NCI-H460 (cell line): Measurements from ENCODE around the gene XKR7. TPM values are rescaled to one million over a fixed set of nuclear protein-coding genes. Genes with fewer than 3 reads are reported as not detected.

Experiments used
- DNase-seq: peaks from one replicate; pipeline ENCODE4 v3.0.0-alpha.2; 2016; ENCODE audit warnings: low read depth; ENCODE audit errors: extremely low read depth
- total RNA-seq: library from RNA; depleted of rRNA; stranded (reverse); fragments of >200 nt; shearing (Covaris generic); gene quantifications from 2 replicates; pipeline ENCODE4 v1.2.3, GENCODE V29; 2014

Gene XKR7
- total RNA-seq, 1 experiment from 2014 or later, result not detected

DNA sequence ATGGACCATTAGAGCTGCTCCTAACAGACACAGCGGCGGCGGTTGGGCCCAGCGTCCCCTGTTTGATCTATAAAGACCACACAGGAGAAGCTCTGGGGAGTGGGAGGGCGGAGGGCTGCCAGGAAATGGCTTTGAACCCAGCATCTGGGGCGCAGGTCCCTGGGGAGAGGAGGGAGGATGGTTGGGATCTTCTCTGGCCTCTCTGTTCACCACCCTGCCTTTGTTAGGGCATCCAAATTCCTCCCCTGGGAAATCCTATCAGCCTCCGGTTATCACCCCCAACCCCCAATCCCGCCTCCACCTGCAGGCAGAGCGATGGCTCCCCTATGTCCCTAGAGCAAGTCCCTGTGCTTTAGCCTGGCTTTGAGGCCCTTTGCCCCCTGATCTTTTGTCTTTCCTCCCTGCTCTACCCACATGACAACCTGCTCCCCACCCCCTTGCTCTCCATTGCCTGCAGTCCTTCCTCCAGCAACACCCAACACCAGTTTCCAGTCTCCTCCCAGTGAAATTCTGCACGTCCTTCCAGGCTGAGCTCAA is 7.1 kb downstream of the XKR7 start:
- DNase-seq, result no peak

DNA sequence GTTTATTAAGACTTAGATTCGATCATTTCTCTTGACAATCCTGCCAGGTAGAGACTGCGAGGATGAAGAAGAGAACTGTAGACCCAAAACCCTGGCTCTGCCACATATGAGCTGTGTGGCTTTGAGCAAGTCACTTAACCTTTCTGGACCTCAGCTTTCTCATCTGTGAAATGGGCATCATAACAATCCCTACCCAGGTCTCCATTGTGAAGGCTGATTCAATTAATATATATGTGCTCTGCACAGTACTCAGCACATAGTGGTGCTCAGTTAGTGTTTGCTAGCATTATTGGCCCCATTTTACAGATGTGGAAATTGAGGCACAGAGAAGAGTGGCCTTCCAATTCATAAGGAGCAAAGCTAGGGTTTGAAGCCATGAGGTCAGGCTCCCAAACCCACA is 7.9 kb downstream of the XKR7 start:
- no peak for DNase-seq

DNA sequence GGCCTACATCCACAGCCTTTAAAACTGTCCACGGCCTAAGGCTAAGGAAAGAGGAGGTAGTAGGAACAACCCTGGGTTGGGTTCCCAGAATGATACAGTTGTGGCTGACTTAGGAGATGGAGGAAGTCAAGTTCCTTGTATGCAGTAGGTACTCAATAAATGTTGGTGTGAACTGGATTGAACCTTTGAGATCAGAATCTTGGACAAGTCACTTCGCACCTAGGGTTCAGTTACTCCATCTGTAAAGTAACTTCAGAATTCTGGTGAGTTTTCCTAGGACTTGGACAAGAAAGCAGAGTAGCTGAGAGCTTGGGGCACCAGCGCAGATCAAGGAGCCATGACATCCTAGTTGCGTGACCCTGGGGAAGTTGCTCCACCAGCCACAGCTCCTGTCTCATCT is 9.1 kb downstream of the XKR7 start:
- DNase-seq, result no peak

DNA sequence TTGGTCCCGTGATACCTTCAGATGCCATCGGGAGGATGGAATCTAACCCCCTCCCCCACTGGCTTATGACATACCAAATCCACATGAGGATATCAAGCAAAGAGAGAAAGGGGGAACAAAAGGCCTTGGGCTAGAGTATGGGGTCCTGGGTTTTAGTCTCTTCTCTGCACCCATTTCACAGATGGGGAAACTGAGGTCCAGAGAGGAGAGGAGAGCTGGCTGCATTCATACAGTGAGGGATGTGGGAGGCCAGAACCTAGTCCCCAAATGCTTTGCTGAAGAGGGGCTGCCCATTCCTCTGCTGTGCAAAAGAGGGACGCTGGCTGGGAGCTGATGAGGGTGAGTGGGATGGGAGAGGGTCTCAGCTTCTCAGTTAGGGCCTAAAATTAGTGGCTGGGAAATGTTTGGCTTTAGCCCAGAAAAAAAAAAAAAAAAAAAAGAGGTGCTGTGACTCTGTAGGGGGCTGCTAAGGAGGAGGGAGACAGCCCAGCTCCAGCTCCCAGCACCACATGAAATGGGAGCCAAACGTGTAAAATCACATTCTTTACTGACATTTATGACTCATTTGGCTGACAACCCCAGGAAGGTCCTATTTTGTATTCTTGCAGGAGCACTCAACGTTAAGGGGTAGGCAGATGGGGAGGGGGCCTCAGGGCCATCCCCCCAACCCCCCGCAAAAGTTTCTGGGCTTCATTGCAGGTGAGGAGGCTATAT is 11.9 kb downstream of the XKR7 start:
- DNase-seq, result no peak

DNA sequence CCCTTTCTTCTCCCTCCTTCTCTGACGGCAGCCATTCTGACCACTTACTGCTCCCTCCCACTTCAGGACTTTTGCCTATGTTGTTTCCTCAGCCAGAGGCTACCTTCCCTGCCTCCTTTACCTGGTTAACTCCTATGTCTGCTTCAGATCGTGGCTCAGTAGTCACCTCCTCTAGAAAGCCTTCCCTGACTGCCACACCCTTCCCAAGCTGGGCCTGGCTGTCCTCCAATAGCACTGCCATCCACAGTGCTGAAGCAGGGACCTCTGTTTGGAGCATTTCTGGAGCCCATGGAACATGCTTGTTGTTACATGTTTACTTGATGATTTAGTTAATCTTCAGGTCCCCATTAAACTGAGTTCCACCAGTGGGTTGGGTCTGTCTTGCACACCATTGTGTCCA is 13.8 kb downstream of the XKR7 start:
- DNase-seq, result no peak

DNA sequence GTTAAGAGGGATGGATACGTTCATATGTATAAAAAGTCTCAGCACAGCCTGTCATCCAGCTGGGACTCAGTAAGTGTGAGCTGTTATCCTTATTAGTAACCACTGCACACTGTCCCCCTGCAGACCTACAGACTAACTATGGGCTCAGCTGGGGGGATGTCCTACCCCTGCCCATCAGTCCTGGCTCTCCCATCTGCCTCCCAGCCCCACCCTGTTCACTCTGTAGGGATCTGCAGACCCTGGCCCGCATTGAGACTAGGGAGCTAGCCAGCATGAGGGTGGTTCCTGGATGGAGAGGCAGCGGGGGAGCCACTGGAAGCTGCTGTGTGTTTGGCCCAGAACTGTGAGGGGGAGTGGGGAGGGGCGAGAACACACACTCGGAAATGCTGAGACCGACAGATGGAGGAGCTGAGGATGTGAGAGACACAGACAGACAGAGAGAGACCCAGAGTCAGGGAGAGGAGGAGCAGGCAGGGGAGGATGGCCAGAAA is 17.1 kb downstream of the XKR7 start:
- no peak for DNase-seq

DNA sequence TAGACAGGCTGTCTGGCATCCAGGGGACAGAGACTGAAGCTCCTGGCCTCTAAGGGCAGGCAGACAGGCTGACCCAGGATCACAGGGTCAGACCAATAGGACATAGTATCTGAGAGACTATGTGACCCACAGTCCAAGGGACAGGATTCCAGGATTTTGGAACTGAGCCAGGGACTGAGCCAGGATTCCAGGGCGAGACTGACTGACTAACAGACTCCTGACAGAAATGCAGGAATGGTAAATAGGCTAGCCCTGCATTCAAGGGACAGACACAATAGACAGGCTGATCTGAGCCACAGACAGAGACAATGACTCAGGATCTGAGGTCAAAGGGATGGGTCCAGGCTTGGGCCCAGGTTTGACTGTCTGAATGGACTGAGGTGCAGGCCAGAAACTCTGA is 19.8 kb downstream of the XKR7 start:
- DNase-seq, result no peak

DNA sequence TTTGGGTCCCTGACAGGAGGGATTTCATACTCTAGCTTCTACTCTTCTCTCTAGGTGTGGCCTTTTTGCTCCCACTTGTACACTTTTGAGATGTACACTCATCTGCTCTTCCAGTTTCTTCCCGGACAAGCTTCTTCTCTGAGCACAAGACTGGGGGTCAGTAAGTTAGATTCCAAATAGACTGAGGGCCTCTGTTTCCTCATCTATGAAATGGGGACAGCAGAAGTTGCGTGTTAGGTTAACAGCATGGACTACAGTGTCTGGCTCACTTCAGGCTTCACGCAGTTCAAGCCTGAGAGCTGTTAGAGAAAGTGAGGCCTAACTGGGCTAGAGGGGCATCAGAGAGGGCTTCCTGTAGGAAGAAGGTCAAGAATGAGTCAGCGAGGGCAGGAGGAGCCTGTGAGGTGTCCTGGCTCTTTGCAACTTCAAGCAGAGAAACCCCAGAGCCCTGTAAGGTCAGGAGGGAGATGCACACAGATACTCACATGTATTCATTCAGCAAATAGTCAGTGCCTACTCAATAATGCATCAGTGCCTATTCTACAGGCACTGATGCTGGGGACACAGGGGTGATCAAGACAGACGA is 20.6 kb downstream of the XKR7 start:
- DNase-seq, result no peak

DNA sequence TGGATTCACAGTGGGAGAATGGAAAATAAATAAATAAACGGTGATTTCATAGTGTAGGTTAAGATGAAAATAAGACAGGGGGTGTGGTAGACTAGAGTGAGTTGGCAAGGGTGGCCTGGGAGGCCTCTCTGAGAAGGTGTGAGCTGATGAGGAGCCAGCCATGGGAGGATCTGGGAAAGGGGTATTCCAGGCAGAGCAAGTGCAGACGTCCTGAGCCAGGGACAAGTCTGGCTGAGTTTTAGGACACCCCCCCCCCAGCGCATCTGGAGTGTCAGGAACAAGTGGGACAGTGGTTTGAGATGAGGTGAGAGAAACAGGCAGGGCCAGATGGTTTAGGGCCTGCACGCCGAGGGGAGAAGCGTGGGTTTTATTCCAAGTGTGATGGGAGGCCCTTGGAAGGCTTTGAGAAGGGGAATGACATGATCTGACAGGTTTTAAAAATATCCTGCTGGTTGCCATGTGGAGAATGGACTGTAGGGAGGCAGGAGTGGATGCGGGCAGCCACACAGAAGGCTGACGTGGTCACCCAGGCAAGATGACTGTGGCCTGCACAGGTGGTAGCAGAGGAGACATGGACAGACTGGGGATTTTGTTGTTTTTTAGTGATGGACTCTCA is 21.2 kb downstream of the XKR7 start:
- no peak for DNase-seq

DNA sequence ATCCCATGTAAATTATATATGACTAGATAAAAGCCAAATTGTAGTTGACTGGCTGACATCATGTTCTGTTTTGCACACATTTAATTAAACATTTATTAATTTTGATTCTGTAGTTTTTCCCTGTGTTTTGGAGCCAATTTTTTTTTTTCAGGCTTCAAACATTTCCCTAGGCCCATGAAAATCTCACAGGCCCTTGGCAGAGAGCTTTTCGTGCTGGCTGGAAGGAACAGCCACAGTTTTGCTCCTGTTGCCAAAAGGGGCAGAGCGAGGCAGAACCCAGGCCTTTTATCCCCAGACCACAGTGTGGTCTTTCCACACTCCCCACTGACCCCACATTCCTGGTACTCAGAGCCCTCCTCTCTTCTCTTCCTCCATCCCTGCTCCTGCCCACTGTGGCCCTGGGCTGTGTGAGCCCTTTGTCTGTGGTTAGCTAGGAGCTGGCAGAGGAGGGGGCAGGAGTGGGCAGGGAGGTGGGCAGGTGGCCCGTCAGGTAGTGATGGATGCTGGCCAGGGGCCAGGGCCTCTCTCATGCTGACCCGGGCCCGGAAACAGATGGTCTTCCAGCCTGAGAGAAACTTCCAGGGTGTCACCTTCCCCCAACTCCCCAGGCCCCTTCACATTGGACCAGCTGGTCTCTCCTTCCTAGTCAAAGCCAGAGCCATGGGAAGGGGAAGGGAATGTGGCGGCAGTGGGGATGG is 22.8 kb downstream of the XKR7 start:
- no peak for DNase-seq

DNA sequence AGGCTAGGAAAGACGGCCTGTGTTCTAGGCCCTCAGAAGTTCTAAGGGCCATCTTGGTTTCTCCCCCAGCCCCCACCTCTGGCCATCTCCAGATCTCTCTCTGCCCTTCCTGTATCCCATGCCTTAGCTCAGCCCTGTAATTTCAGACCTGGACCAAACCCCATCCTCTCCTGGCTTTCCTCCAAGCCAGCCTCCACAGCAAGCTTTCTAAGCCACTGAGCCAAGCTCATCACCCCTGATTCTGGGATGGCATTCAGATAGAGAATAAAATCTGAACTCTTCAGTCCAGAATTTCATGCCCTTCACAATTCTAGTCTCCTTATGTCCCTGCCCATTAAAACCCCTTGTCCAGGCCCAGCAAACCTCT is 23.4 kb downstream of the XKR7 start:
- DNase-seq, result no peak

DNA sequence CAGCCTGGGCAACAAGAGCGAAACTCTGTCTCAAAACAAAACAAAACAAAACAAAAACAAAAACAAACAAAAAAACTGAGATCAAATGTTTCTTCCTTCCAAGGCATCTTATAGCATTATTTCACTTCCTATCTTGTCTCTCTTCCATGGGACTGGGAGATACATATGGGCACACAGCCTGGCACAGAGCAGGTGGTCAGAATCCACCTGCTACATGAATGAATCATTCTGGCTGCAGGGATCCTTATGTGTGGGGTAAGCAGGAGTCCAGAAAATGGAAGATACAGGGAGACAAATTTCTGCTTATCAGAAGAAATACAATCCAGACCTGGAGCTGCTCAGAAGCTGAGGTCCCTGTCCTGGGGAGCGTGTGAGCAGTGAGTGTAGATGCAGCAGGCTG is 24.1 kb downstream of the XKR7 start:
- DNase-seq, result no peak

DNA sequence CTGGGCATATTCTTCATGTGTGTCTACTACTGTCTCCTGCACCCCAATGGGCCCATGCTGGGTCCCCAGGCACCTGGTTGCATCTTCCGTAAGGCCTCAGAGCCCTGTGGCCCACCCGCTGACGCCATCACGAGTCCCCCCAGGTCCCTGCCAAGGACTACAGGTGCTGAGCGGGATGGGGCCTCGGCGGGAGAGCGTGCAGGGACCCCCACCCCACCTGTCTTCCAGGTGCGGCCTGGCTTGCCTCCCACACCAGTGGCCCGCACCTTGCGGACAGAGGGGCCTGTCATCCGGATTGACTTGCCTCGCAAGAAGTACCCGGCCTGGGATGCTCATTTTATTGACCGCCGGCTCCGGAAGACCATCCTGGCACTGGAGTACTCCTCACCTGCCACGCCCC is 29.0 kb downstream of the XKR7 start:
- no peak for DNase-seq

DNA sequence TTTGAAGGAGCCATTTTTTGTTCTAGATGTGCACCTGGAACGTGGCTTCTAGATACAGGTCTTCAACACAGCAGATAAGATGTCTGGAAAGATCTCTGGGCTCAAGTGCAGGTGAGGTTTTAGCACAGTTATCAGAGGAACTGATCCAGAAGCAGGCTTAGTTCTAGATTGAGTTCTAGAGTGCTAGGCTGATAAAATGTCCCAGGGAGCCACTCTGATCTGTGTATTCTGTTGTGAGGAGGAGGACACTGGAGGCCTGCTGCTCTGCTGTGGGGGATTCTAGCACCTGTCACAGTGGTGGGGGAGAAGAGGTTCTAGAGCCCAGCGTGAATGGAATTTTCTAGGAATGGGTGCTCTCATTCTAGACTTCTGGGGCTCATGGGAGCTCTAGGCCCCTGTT is 30.3 kb downstream of the XKR7 start:
- DNase-seq, result no peak

DNA sequence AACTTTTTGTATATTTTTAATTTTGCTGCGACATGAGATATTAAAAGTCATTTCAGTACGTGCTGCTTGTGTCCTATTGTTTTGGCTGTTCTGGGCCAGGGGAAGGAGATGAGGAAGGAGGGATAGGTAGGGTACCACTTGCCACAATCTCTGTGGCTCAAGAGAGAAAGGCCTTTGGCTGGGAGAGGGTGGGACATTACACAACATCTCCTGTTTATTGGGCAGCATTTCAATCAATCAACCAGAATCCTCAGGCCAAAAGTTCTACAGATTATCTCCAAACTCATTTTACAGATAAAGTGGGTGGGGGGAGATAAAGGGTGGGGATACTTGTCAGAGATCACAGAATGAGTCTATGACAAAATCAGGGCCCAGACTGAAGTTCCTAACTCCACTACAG is 35.4 kb downstream of the XKR7 start:
- DNase-seq, result no peak

DNA sequence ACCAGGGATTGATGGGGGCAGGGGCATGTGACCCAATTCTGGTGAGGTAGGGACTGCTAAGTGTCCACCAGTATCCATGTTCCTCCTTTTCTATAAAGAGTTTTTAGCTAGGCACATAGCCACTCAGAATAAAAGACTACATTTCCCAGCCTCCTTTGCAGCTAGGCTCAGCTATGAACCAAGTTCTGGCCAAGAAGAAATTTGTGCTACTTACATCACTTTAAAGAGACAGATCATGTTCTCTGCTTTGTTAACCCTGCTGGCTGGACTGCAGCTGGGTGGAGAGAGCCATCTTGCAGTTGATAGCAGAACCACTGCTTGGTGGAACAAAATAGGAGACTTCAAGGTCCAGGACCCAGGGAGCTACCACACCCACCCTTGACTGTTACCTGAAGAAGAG is 37.0 kb downstream of the XKR7 start:
- no peak for DNase-seq

DNA sequence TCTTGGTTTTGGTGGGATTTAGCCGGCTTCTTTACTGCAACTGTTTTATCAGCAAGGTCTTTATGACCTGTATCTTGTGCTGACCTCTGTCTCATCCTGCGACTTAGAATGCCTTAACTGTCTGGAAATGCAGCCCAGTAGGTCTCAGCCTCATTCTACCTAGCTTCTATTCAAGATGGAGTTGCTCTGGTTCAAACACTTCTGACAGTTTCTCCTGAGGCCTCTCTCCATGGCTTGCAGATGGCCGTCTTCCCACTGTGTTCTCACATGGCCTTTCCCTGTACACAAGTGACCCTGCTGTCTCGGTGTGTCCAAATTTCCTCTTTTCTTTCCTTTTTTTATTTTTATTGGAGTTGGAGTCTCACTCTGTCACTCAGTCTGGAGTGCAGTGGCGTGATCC is 38.1 kb downstream of the XKR7 start:
- no peak for DNase-seq

DNA sequence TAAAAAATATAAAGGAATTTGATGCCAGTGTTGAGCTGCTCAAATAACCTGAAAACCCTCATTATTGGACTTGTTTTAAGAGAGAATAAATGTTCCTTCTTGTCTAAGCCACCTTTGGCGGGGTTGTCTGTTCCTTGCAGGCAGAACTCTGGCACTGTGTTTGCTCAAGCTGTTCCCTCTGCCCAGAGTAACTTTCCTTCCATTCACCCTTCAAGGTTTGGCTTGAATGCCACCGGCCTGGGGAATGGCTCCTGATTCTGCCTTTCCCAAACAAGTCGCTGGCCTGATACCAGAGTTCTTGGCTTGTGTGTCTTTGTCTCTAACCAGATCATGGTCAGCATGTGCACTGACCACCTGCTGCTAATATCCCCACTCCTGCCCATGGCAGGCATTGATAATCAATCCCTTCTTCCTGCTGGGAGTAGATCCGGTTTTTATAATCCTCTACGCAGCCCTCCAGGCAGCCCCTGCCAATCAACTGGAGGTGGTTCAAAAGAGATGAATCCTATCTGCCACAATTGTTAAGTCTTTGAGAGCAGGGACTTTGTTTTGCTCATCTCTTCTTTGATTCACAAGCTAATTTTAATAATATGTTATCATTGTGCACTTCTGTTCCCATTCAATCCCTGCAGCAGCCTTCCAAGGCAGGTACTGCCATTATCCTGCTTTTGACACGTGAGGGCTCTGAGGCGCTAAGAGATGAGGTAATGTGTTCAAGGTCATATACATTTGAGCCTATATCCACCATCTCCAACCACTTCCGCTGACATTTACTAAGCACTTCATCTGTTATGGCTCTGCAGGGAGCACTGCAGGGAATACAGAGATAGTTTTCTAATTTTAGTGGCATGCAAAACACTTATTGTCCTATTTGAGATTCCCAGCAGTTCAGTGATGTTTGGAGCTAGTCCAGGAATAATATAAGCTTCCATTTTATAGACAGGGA is 39.2 kb downstream of the XKR7 start:
- DNase-seq, result no peak

DNA sequence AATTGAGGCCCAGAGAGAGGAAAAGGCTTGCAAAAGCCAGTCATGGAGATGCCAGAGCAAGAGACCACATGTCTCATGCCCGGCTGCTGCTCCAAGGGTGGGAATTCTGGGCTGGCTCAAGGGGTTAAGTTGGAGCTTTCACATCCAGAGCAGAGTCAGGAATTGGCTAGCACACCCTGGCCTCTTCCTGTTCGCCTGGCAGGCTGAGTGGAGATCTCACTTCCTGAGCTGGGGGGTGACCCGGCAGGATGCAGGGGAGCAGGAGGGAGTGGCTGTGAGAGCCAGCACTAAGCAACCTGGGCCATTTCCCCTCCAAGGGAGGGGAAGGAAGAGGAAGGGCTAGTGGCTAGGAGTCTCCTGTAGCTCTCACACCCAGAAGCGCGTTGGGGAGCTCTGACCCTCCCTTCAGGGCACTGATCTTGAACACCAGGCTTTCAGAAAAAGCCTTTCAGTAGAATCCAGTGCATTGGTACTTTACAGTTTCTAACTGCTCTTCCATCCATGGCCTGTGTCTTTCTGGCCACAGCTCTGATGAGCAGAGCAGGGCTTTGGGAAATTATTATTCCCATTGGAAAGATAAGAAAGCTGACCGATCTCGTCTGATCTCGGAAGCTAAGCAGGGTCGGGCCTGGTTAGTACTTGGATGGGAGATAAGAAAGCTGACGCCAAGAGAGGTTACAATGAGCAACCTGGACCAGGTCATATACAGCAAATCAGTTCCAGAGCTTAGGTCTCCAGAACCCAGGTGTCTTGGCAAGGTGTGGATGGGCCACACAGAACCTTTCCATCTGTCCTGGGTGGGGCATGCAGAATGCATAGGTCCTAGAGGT is 40.1 kb downstream of the XKR7 start:
- no peak for DNase-seq
